Muscle layer of colon (tissue), 2 donors: ENCODE measurements around the gene RAMP2.

Source experiments
- H3K27ac ChIP-seq: one replicate; pipeline ENCODE4 v1.7.0; 2013; ENCODE audit warnings: low read depth, mild to moderate bottlenecking, low read length, moderate library complexity
- H3K27me3 ChIP-seq, 2 donors: one replicate each; pipeline ENCODE4 v1.7.0; 2013; ENCODE audit warnings: low read length in 2 of 2, mild to moderate bottlenecking in 2 of 2; ENCODE audit not compliant: insufficient read depth in 2 of 2, control insufficient read depth in 1 of 2
- H3K36me3 ChIP-seq: one replicate; pipeline ENCODE4 v1.7.0; 2013; ENCODE audit warnings: mild to moderate bottlenecking, low read length; ENCODE audit not compliant: insufficient read depth
- H3K4me1 ChIP-seq: one replicate; pipeline ENCODE4 v1.7.0; 2013; ENCODE audit warnings: mild to moderate bottlenecking, low read length; ENCODE audit not compliant: insufficient read depth
- H3K4me3 ChIP-seq, 2 donors: one replicate each; pipeline ENCODE4 v1.7.0; 2013; ENCODE audit warnings: low read length in 2 of 2, low read depth in 1 of 2, mild to moderate bottlenecking in 1 of 2, moderate library complexity in 1 of 2
- H3K9ac ChIP-seq: one replicate; pipeline ENCODE4 v1.7.0; 2013; ENCODE audit warnings: low read length
- H3K9me3 ChIP-seq: one replicate; pipeline ENCODE4 v1.7.0; 2013; ENCODE audit warnings: mild to moderate bottlenecking, low read length
- donor health status: abdominal sarcoma.
- donor health status: Adenocarcinoma of cecum.

RAMP2 gene

DNA sequence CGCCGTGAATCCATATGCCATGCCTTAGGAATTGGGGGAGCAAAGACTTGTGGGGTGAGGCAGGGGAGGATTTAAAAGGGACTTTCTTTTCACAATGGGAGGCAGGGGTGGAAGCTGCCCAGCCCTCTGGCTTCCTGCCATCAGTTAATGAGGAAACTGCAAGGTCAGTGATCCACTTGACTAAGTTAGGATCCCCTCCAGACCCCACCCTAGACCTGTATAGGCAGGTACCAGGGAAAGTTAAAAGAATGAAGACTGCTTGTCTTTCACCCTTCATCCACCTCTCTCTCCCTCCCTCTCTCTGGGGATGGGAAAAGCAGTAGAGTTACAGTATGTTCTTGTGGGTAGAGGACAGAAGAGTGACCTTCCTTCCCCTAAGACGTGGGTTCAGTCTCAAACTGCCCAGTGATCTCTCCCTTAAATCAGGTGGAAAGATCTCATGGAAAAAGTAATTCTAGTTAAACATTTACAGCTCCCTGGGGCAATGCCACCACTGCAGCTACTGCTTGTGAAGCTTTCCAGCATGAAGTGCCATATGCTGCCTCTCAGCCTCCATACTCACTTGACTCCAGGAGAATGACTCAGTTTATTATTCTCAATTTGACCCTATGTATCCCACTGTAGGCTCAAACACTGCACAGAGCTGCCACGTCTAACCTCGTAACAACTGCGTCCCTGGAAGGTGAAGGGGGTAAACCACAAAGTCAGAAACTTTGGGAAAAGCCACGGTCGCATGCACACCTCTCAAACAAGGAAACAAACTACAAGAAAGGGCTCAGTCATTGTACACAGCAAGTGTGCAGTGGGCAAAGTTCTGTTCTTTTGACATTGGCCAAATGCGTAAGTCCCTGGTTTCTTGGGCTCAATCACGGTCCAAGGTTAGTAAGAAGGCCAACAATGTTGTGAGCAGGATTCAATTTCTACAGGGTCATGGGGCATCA is 36.3 kb downstream of the RAMP2 start:
- Histone ChIP-seq H3K9ac (peak overlapping the region; percentile 88), H3K27ac (no peak overlapping the region), H3K4me3 (peak overlapping the region; percentile 89 to 95), H3K4me1 (peaks cover 21% of the 10 kb centered on the region), H3K27me3 (no peaks in the 10 kb centered on the region), H3K9me3 (no peaks in the 10 kb centered on the region), H3K36me3 (peaks cover 16% of the 10 kb centered on the region)

DNA sequence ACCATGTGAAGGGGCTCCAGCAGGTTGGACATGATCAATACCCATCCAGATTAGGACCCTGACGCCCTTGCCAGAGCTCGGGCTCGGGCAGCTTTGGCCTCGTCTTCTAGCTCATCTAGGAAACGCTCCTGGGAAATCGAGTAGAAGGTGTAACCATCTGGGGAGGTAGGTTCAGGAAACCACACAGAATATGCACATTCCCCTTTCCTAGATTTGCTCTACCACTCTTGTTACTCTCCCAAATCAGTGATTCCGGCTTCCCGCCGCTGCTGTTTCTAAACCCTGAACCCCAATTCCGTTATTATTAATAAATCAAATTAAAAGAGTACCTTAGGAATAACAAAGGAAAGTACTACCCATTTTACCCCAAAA is 37.0 kb downstream of the RAMP2 start:
- Histone ChIP-seq H3K4me3 (peak overlapping the region; percentile 89 to 95), H3K27me3 (no peaks in the 10 kb centered on the region), H3K36me3 (peaks cover 16% of the 10 kb centered on the region), H3K27ac (peak overlapping the region; percentile 82), H3K4me1 (peaks cover 21% of the 10 kb centered on the region), H3K9me3 (no peaks in the 10 kb centered on the region), H3K9ac (peak overlapping the region; percentile 88)

DNA sequence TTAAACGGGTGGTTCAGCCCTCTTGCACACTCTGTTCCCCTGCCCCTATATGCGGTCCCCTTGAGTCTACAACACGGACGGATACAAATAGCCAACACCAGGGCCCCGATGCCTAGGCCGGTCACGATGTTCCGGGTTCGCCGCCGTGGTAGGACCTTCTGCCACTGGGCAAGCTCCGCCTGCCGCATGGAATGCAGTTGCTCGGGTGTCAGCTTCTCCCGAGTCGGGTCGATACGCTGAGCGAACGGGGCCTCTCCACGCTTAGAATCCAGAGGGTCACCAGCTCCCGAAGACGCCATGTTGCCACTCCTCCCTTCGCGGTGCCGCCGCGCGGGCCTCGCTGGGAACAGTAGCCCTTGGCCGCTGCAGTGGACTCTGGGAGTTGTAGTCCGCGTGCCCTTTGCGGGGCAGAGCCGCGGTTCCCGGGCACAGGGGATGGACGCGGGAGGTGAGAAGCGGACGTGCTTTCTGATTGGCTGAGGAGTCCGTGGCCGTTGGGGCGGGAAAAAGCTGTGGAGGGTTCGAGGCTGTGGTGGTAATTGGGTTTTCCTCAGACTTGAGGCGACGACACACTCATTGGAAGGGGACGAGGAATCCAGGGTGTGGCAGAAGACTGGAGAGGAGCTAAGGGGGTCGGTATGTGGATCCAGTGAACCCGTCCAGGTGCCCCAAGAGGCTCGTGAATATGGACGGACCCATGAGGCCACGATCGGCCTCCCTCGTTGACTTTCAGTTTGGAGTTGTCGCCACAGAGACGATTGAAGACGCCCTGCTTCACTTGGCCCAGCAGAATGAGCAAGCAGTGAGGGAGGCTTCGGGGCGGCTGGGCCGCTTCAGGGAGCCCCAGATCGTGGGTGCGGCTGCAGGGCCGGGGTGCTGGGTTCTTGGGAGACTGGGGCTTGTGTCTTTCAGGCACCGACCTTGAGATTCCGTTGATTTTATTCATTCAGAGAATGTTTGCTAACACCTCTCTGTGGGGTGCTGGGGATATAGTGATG is 37.7 kb downstream of the RAMP2 start, which contains the start of the genes CNTD1 and COA3:
TSS of gene CNTD1 (plus strand) at position 479 of the 998 bp plus-strand sequence. CDS start at position 686, 207 bp downstream.
TSS of gene COA3 (minus strand) at position 322 of the 998 bp plus-strand sequence. CDS start at position 299, 23 bp downstream.
- Histone ChIP-seq H3K4me3 (peak within 1 kb of the TSS; percentile 89 to 95), H3K4me1 (peaks cover 21% of the 10 kb centered on the region), H3K9ac (peak within 1 kb of the TSS; percentile 88), H3K9me3 (no peaks in the 10 kb centered on the region), H3K27ac (peak within 1 kb of the TSS; percentile 82), H3K36me3 (peaks cover 16% of the 10 kb centered on the region), H3K27me3 (no peaks in the 10 kb centered on the region)

DNA sequence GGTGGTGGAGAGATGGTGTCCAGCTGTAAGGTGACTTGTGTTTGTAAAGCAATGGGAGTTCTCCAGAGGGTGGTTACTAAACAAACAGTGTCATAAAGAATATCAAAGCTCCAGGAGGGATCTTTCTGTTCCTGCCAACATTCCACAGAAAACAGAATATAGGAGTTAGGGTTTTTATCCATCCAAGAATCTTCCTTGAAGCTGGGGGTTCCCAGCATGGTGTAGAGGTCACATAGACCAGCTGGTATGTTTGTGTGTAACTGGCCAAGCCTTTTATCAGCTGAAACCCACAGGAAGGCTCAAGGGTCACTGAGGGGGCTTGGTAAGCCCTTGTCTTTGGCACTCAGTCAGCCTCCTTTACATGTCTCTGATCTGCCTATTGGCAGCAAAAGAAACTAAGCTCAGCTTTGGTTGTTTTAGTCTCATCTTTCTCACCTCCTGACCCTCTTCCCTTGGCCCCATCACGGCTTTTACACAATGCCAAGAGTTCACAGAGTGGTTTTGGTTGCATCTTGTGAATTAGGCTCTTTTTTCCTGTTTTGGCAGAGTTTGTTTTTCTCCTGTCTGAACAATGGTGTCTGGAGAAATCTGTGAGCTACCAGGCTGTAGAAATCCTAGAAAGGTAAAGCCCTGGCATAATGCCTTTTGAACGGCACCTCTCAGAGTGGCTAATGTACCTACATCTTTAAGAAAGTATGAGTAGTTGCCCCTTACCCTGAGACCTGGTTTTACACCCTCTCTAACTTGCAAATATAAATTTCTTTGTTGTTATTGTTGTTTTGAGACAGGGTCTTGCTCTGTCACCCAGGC is 42.3 kb downstream of the RAMP2 start:
- Histone ChIP-seq H3K27ac (no peak overlapping the region), H3K4me3 (no peak overlapping the region), H3K9ac (no peak overlapping the region), H3K9me3 (no peaks in the 10 kb centered on the region), H3K4me1 (peaks cover 5% of the 10 kb centered on the region), H3K27me3 (no peaks in the 10 kb centered on the region), H3K36me3 (no peaks in the 10 kb centered on the region)

DNA sequence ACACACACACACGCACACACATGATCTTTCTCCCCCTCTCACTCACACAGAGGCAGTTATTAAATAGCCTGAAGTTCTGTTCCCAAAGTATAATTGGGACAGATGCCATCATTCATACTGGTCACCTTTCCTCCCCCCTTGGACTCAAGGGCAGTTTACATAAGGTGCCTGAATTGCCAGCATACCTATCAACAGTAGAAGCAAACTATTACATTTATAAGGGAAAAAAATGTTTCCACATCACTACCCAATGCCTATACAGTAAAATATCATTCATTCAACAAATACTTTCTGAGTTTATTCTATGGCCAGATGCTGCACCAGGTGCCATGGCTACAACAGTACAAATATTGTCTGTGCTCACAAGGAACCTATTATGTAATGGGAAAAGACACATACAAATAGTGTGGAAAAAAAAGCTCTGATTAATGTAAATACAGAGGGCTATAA is 43.9 kb downstream of the RAMP2 start:
- Histone ChIP-seq H3K9me3 (no peaks in the 10 kb centered on the region), H3K9ac (no peak overlapping the region), H3K4me3 (no peak overlapping the region), H3K36me3 (no peaks in the 10 kb centered on the region), H3K4me1 (peaks cover 10% of the 10 kb centered on the region), H3K27me3 (no peaks in the 10 kb centered on the region), H3K27ac (no peak overlapping the region)

DNA sequence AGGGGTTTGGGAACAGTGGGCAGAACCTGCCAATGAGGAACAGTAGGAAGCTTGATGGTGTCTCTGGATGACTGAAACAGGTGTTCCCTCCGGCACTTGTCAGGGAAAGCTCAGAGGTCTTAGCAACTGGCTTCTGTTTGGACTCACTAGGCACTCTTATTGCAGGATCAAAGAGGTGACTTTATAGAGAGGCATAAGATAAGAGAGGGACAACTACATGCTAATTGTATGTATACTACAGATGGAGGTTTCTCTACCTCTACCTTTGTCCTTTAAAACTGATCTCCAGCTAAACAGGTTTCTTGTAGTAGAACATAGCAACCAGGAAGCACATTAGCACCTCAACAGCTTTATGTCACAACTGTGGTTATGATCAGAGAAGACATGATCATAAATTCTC is 45.2 kb downstream of the RAMP2 start:
- H3K4me3 ChIP-seq = no peak overlapping the region
- peaks cover 12% of the 10 kb centered on the region for H3K36me3 ChIP-seq
- H3K9me3 ChIP-seq = no peaks in the 10 kb centered on the region
- H3K4me1 ChIP-seq = peaks cover 10% of the 10 kb centered on the region
- H3K27me3 ChIP-seq = no peaks in the 10 kb centered on the region
- no peak overlapping the region for H3K27ac ChIP-seq
- no peak overlapping the region for H3K9ac ChIP-seq

DNA sequence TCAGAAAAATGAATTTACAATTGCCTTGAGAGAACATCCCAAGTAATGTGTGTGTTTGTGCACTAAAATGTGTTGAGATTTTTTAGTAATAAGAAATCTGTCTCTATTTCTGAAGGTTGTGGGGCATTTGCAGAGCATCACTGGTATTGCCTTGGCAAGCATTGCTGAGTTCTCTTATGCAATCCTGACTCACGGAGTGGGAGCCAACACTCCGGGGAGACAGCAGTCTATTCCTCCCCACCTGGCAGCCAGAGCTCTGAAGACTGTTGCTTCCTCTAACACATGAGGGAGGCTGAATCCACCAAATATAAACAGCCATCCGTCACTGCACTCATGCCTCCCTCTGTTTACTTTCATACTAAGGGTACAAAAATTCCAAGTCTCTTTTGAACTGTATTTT is 48.2 kb downstream of the RAMP2 start:
- Histone ChIP-seq H3K27me3 (no peaks in the 10 kb centered on the region), H3K4me3 (no peak overlapping the region), H3K9me3 (no peaks in the 10 kb centered on the region), H3K36me3 (peaks cover 28% of the 10 kb centered on the region), H3K27ac (peak overlapping the region; percentile 10), H3K9ac (no peak overlapping the region), H3K4me1 (peaks cover 10% of the 10 kb centered on the region)
